Subcutaneous adipose tissue (tissue), 4 donors: ENCODE results near the gene TAS1R2. TPM values are rescaled to one million over a fixed set of nuclear protein-coding genes. Genes with fewer than 3 reads are reported as not detected.

ENCODE experiments used
- total RNA-seq, 4 donors: library from RNA; depleted of rRNA; stranded (reverse); fragments of >200 nt; gene quantifications; one replicate each; pipeline ENCODE4 v1.1.0, GENCODE V29; 2016
- TF ChIP-seq, protein P1 (sequence below): fragments of 450-650 bp; IDR thresholded peaks from one replicate; pipeline ENCODE4 v1.5.1; 2016; ENCODE audit warnings: low read depth, mild to moderate bottlenecking, control low read depth, antibody characterized with exemption, moderate library complexity

Gene TAS1R2
- total RNA-seq, 4 donors from 2014 or later, result not detected

DNA sequence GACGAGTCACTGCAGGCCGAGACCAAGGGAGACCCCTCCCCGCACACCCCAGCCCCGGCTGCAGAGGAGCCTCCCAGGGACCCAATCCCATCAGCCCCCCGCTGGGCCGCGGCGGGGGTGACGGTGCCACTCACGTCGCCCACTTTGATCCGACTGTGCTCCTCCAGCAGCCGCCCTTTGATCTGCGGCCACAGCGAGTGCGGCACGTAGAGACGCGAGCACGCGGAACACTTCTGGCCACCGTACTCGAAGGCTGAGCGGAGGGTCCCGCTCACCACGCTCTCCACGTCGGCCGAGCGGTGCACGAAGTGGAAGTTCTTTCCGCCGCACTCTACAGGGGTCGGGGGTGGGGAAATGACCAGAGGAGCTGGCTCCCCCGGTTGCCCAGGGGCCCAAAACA is 17.8 kb upstream of the TAS1R2 start:
- TF ChIP-seq, protein P1, sequence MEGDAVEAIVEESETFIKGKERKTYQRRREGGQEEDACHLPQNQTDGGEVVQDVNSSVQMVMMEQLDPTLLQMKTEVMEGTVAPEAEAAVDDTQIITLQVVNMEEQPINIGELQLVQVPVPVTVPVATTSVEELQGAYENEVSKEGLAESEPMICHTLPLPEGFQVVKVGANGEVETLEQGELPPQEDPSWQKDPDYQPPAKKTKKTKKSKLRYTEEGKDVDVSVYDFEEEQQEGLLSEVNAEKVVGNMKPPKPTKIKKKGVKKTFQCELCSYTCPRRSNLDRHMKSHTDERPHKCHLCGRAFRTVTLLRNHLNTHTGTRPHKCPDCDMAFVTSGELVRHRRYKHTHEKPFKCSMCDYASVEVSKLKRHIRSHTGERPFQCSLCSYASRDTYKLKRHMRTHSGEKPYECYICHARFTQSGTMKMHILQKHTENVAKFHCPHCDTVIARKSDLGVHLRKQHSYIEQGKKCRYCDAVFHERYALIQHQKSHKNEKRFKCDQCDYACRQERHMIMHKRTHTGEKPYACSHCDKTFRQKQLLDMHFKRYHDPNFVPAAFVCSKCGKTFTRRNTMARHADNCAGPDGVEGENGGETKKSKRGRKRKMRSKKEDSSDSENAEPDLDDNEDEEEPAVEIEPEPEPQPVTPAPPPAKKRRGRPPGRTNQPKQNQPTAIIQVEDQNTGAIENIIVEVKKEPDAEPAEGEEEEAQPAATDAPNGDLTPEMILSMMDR, result no peak

DNA sequence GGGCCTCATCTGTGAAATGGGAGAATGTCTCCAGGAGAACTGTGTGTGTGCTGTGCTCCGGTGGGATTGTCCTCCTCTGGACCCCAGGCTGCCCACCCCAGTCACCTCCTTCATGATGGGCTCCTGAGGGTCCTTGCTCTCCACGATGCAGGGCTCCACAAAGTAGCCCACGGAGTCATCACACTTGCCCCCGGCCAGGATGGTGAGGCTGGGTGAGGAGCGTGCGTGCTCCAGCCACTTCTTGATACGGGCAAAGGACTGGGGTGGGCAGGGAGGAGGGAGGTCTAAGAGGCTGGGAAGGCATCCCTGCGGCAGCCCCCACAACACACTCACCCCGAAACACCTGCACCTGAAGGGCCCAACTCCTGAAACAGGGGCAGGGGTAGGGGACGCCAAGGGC is 16.8 kb upstream of the TAS1R2 start:
- TF ChIP-seq, protein P1, result no peak

DNA sequence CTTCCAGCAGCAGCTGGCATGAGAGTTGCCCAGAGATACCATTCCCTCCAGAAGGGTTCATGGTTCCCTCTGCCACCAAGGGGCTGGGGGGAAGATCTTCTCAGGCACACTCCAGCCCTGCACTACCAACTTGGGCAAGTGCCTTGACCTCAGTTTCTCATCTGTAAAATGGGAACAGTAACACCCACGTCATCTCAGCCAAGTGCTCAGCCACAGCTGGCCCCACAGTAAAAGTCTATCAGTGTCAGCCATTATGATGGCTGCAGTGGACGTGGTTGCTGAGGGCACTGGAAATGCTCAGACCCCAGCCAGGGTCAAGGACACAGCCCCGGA is 16.3 kb upstream of the TAS1R2 start:
- TF ChIP-seq, protein P1, result no peak

DNA sequence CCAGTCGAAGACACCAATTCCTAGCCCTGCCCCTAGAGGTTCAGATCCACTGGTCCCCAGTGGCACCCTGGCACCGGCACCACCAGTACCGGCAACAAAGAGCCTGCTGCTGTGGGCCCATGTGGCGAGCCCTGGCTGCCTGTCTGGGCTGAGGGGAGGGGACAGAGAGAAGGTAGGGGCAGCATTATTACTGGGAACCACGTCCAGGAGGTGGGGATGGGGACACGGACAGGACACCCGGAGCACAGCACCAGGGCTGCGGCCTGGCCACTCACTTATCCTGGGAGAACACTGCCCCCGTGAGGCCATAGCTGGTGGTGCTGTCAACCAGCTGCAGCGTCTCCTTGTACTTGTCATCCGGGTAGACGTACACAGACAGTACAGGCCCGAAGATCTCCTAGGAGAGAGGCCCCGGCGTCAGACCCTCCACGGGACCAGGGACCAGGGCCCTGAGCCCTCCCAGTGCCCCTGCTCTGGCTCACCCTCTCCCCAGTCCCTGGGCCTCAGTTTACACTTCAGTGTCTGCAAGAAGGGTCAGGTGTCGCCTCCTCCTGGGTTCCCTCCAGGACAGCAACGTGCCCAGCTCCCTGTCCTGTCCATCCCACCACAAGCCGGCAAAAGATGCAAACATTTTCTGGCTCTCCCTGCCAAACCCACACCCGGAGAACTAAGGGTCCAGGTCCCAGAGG is 15.8 kb upstream of the TAS1R2 start:
- TF ChIP-seq, protein P1, result no peak

DNA sequence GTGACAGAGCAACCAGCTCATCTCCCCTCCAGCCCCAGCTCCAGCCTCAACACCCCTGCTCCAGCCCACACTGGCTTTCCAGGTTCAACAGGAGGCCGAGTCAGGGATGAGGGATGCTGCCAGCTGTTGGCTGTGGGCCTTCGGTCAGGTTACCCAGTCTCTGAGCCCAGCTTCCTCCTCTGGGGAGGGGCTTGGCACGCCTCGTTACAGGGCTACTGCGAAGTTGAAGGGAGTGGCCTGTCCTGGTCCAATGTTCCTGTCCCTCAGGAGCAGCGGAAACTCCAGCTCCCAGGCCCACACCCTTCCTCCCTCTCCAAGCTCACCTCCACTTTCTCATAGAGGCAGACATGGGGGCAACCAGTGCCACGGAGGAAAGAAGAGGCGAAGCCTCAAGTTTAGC is 15.1 kb upstream of the TAS1R2 start:
- TF ChIP-seq, protein P1, result no peak

DNA sequence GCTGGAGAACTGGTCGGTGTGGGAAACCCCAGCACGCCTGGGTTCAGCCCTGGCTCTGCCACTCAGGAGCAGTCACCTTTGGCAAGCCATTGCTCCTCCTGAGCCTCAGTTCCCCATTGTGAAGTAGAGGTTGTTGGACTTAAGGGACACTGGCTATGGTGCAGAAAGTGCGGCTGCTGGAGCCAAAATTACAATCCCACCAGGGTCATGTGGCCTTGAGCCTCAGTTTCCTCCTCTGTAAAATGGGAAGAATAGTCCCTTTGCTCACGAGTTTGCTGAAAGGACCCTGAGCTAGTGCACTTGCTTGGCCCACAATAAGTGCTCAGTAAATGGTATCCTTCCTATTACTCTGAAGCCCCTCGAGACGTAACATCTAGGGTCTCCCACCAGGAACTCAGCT is 14.6 kb upstream of the TAS1R2 start:
- TF ChIP-seq, protein P1, result no peak

DNA sequence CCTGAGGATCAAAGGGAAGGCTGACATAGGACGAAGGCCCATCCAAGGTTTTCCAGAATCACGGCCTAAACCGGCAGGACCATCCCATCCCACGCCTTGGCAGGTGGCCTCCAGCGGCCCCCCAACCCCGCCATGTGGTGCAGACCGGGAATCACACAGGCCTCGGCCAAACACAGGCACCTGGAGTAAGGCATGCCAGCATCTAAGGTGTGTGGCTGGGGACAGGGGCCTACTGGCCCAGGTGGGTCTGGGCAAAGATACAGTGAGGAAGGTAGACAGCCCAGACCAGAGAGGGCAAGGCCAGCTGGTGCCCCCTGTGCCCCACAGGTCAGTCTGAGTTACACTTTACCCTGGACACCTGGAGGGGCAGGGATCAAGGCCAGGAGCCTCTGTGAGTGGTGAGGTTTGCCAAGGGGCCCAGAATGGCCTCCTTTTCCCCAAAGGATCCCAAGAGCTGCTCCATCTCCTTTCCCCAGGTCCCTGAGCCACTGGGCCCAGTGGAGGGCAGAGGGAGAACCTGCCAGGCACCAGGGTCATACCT is 12.7 kb upstream of the TAS1R2 start:
- TF ChIP-seq, protein P1, result no peak
